Astrocyte (in vitro differentiated cells and primary cell): ENCODE data around the gene NES. TPM values are rescaled to one million over a fixed set of nuclear protein-coding genes. Genes with fewer than 3 reads are reported as not detected.

ENCODE experiments used
- DNase-seq: peaks from one replicate; pipeline ENCODE4 v3.0.0-alpha.2; 2010; ENCODE audit warnings: low read depth
- FAIRE-seq: peaks from 2 replicates; lab custom pipeline; 2011; peaks lifted over from hg19 to GRCh38; lab: Jason Lieb, UNC
- H2AFZ ChIP-seq: 2 replicates; pipeline ENCODE4 v1.6.0; 2012; ENCODE audit warnings: low read depth, low read length, inconsistent platforms
- H3K27ac ChIP-seq: 2 replicates; pipeline ENCODE4 v1.5.1; 2011; ENCODE audit warnings: low read depth, low read length, inconsistent platforms
- H3K27me3 ChIP-seq: 2 replicates; pipeline ENCODE4 v1.6.0; 2011; ENCODE audit warnings: low read length, inconsistent platforms; ENCODE audit not compliant: insufficient read depth
- H3K36me3 ChIP-seq: 2 replicates; pipeline ENCODE4 v1.5.1; 2011; ENCODE audit warnings: low read length, inconsistent platforms; ENCODE audit not compliant: insufficient read depth
- H3K4me1 ChIP-seq: 2 replicates; pipeline ENCODE4 v1.5.1; 2011; ENCODE audit warnings: low read length, inconsistent platforms; ENCODE audit not compliant: insufficient read depth
- H3K4me2 ChIP-seq: 2 replicates; pipeline ENCODE4 v1.6.0; 2012; ENCODE audit warnings: low read length, inconsistent platforms
- H3K4me3 ChIP-seq: 2 replicates; pipeline ENCODE4 v1.5.1; 2011; ENCODE audit warnings: low read depth, mild to moderate bottlenecking, low read length, inconsistent platforms; ENCODE audit not compliant: insufficient read depth
- H3K79me2 ChIP-seq: 2 replicates; pipeline ENCODE4 v1.6.0; 2012; ENCODE audit warnings: mild to moderate bottlenecking, low read length, inconsistent platforms; ENCODE audit not compliant: insufficient read depth
- H3K9ac ChIP-seq: 2 replicates; pipeline ENCODE4 v1.6.0; 2012; ENCODE audit warnings: mild to moderate bottlenecking, low read length, inconsistent platforms
- H3K9me3 ChIP-seq: 2 replicates; pipeline ENCODE4 v1.5.1; 2012; ENCODE audit warnings: low read depth, mild to moderate bottlenecking, low read length, inconsistent platforms; ENCODE audit not compliant: insufficient read depth
- H4K20me1 ChIP-seq: 2 replicates; pipeline ENCODE4 v1.6.0; 2012; ENCODE audit warnings: low read length, inconsistent platforms; ENCODE audit not compliant: insufficient read depth
- H3K27ac Mint-ChIP-seq: one replicate; pipeline ENCODE4 v1.8.0; 2021; ENCODE audit warnings: mild to moderate bottlenecking, mixed read lengths; ENCODE audit not compliant: unreplicated experiment
- H3K27me3 Mint-ChIP-seq: one replicate; pipeline ENCODE4 v1.8.0; 2021; ENCODE audit warnings: low read depth, mixed read lengths; ENCODE audit not compliant: unreplicated experiment
- H3K36me3 Mint-ChIP-seq: one replicate; pipeline ENCODE4 v1.8.0; 2021; ENCODE audit warnings: low read depth, mixed read lengths; ENCODE audit not compliant: unreplicated experiment
- H3K4me1 Mint-ChIP-seq: one replicate; pipeline ENCODE4 v1.8.0; 2021; ENCODE audit warnings: low read depth, mixed read lengths; ENCODE audit not compliant: unreplicated experiment
- H3K4me3 Mint-ChIP-seq: one replicate; pipeline ENCODE4 v1.8.0; 2021; ENCODE audit warnings: mild to moderate bottlenecking, moderate library complexity, mixed read lengths; ENCODE audit not compliant: unreplicated experiment
- H3K9me3 Mint-ChIP-seq: one replicate; pipeline ENCODE4 v1.8.0; 2021; ENCODE audit warnings: mild to moderate bottlenecking, mixed read lengths; ENCODE audit not compliant: unreplicated experiment
- EZH2 ChIP-seq: IDR thresholded peaks from 2 replicates; pipeline ENCODE4 v1.6.1; 2012; ENCODE audit warnings: mild to moderate bottlenecking, low read length, inconsistent platforms; ENCODE audit not compliant: insufficient read depth
- total RNA-seq: library from RNA; stranded (reverse); gene quantifications from 2 replicates; pipeline ENCODE4 v1.2.1, GENCODE V29; 2021
- TF ChIP-seq, protein P1 (sequence below): IDR thresholded peaks from 2 replicates; pipeline ENCODE4 v1.5.1; 2011; ENCODE audit warnings: low read depth, mild to moderate bottlenecking, inconsistent platforms, low read length, moderate library complexity; ENCODE audit not compliant: insufficient read depth

NES gene
- total RNA-seq, 1 donor from 2014 or later, result 310 TPM

DNA sequence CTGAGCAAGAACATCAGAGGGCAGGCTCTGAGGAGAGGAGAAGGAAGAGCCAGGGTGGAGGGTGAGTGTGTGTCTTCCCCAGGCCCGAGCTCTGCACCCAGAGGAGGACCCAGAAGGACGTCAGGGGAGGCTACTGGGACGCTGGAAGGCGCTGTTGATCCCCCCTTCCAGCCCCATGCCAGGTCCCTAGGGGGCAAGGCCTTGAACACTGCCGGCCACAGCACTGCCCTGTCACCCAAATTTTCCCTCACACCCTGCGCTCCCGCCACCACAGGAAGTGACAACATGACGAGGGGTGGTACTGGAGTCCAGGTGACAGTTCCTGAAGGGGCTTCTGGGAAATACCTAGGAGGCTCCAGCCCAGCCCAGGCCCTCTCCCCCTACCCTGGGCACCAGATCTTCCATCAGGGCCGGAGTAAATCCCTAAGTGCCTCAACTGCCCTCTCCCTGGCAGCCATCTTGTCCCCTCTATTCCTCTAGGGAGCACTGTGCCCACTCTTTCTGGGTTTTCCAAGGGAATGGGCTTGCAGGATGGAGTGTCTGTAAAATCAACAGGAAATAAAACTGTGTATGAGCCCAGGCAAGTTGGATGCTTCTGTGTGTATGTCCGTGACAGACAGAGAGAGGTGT, 18.1 kb downstream of the NES start:
- H3K9ac ChIP-seq, result peak overlapping the region; percentile 62
- DNase-seq (no peak), FAIRE-seq (no peak)
- H3K4me2 ChIP-seq, result peak overlapping the region; percentile 77
- peaks cover 32% of the 10 kb centered on the region for H3K27me3 Mint-ChIP-seq
- peaks cover 2% of the 10 kb centered on the region for H3K36me3 Mint-ChIP-seq
- H3K79me2 ChIP-seq, result no peaks in the 10 kb centered on the region
- H3K4me1 ChIP-seq, result peaks cover 57% of the 10 kb centered on the region
- H3K9me3 ChIP-seq, result no peaks in the 10 kb centered on the region
- H3K4me3 Mint-ChIP-seq, result peak overlapping the region; percentile 69
- no peak for TF ChIP-seq EZH2
- TF ChIP-seq, protein P1, sequence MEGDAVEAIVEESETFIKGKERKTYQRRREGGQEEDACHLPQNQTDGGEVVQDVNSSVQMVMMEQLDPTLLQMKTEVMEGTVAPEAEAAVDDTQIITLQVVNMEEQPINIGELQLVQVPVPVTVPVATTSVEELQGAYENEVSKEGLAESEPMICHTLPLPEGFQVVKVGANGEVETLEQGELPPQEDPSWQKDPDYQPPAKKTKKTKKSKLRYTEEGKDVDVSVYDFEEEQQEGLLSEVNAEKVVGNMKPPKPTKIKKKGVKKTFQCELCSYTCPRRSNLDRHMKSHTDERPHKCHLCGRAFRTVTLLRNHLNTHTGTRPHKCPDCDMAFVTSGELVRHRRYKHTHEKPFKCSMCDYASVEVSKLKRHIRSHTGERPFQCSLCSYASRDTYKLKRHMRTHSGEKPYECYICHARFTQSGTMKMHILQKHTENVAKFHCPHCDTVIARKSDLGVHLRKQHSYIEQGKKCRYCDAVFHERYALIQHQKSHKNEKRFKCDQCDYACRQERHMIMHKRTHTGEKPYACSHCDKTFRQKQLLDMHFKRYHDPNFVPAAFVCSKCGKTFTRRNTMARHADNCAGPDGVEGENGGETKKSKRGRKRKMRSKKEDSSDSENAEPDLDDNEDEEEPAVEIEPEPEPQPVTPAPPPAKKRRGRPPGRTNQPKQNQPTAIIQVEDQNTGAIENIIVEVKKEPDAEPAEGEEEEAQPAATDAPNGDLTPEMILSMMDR, result no peak
- H3K4me1 Mint-ChIP-seq, result peaks cover 51% of the 10 kb centered on the region
- H3K9me3 Mint-ChIP-seq, result peaks cover 2% of the 10 kb centered on the region
- no peaks in the 10 kb centered on the region for H4K20me1 ChIP-seq
- H3K27ac ChIP-seq, result no peak overlapping the region
- H3K27me3 ChIP-seq, result peaks cover 19% of the 10 kb centered on the region
- no peak overlapping the region for H3K27ac Mint-ChIP-seq
- H2AFZ ChIP-seq, result peak overlapping the region; percentile 84
- no peak overlapping the region for H3K4me3 ChIP-seq
- no peaks in the 10 kb centered on the region for H3K36me3 ChIP-seq

DNA sequence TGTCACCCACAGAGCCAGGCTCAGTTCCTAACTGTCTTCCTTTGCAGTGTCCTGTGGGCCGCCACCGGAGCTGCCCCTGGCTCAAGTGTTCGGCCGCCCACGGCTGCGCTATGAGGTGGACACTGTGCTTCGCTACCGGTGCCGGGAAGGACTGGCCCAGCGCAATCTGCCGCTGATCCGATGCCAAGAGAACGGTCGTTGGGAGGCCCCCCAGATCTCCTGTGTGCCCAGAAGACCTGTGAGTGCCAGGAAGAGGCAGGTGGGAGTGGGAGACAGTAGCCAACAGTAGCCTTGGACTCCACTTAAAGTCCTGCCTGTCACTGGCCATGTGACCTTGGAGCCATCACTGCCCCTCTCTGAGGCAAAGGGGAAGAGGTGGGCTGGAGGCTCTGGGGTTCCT, 18.7 kb downstream of the NES start:
- no peak overlapping the region for H2AFZ ChIP-seq
- no peak overlapping the region for H3K27ac Mint-ChIP-seq
- H3K4me3 Mint-ChIP-seq, result no peak overlapping the region
- H3K27me3 Mint-ChIP-seq, result peaks cover 38% of the 10 kb centered on the region
- H3K36me3 Mint-ChIP-seq, result peaks cover 2% of the 10 kb centered on the region
- H3K4me1 Mint-ChIP-seq, result peaks cover 46% of the 10 kb centered on the region
- H3K36me3 ChIP-seq, result no peaks in the 10 kb centered on the region
- no peak for FAIRE-seq
- no peaks in the 10 kb centered on the region for H4K20me1 ChIP-seq
- H3K4me1 ChIP-seq, result peaks cover 52% of the 10 kb centered on the region
- no peak overlapping the region for H3K4me3 ChIP-seq
- TF ChIP-seq, protein P1, result no peak
- TF ChIP-seq EZH2, result no peak
- no peak for DNase-seq
- H3K9me3 ChIP-seq, result no peaks in the 10 kb centered on the region
- H3K9me3 Mint-ChIP-seq, result peaks cover 2% of the 10 kb centered on the region
- no peak overlapping the region for H3K27ac ChIP-seq
- H3K79me2 ChIP-seq, result no peaks in the 10 kb centered on the region
- H3K9ac ChIP-seq, result no peak overlapping the region
- H3K4me2 ChIP-seq, result no peak overlapping the region
- peaks cover 25% of the 10 kb centered on the region for H3K27me3 ChIP-seq

DNA sequence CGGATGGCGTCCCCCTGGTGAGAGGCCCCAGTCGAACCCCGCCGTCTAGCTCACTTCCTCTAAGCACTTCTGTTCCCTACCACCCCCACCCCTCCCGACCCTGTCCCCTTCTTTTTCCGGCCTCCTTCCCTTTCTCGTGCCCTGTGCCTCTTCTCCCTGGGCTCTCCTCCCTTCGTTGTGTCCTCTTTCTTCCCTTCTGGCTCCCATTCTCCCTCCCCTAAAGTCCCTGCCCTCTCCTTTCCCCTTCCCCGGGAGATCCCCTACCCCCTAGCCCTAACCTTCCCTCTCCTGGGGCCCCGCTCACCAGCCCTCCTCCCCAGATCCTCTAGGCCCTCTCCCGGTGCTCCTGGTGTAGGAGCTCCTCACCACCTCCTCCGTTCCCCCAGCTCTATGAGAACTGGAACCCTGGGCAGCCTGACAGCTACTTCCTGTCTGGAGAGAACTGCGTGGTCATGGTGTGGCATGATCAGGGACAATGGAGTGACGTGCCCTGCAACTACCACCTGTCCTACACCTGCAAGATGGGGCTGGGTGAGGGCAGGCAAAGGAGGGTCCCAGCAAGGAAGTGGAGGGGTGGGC, 19.4 kb downstream of the NES start:
- FAIRE-seq (no peak), DNase-seq (no peak)
- no peaks in the 10 kb centered on the region for H3K9me3 ChIP-seq
- Mint-ChIP-seq H3K9me3 (peaks cover 2% of the 10 kb centered on the region), H3K27ac (no peak overlapping the region), H3K36me3 (peaks cover 4% of the 10 kb centered on the region), H3K27me3 (peaks cover 43% of the 10 kb centered on the region), H3K4me3 (no peak overlapping the region), H3K4me1 (peaks cover 39% of the 10 kb centered on the region)
- H3K27ac ChIP-seq, result no peak overlapping the region
- no peaks in the 10 kb centered on the region for H3K79me2 ChIP-seq
- H3K4me1 ChIP-seq, result peaks cover 45% of the 10 kb centered on the region
- H3K9ac ChIP-seq, result peak overlapping the region; percentile 32
- H3K4me2 ChIP-seq, result peak overlapping the region; percentile 83
- peaks cover 27% of the 10 kb centered on the region for H3K27me3 ChIP-seq
- no peaks in the 10 kb centered on the region for H3K36me3 ChIP-seq
- TF ChIP-seq, protein P1, result no peak
- no peak for TF ChIP-seq EZH2
- H2AFZ ChIP-seq, result no peak overlapping the region
- H3K4me3 ChIP-seq, result peak overlapping the region; percentile 31
- H4K20me1 ChIP-seq, result no peaks in the 10 kb centered on the region
